WI38 (cell line): ENCODE data around the gene PRLR.

Source experiments
- H3K4me3 ChIP-seq: 2 replicates; pipeline ENCODE4 v1.5.1; 2011; ENCODE audit warnings: low read depth, mild to moderate bottlenecking, control low read depth, low read length
- TF ChIP-seq, protein P1 (sequence below): IDR thresholded peaks from 2 replicates; pipeline ENCODE4 v1.5.1; 2012; ENCODE audit warnings: low read depth, mild to moderate bottlenecking, control low read depth, low read length

PRLR gene

DNA sequence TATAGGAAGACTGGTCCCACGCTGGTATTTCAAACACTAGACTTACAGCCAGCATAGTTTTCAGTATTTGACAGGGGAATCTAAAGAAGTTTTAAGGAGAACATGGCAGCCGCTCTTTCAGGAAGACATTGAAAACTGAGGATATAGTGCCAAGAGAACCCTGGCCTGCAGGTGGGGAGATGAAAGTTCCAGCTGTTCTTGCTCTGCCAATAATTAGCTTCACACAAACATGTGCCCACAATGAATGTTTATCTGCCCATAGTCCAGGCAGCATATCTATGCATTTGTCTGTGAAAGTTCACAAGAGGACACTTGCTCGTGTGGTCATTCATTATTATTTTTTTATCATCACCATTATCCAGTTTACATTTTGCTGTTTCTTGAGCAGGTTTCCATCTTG, 134.9 kb downstream of the PRLR start:
- H3K4me3 ChIP-seq, result no peak overlapping the region
- TF ChIP-seq, protein P1, sequence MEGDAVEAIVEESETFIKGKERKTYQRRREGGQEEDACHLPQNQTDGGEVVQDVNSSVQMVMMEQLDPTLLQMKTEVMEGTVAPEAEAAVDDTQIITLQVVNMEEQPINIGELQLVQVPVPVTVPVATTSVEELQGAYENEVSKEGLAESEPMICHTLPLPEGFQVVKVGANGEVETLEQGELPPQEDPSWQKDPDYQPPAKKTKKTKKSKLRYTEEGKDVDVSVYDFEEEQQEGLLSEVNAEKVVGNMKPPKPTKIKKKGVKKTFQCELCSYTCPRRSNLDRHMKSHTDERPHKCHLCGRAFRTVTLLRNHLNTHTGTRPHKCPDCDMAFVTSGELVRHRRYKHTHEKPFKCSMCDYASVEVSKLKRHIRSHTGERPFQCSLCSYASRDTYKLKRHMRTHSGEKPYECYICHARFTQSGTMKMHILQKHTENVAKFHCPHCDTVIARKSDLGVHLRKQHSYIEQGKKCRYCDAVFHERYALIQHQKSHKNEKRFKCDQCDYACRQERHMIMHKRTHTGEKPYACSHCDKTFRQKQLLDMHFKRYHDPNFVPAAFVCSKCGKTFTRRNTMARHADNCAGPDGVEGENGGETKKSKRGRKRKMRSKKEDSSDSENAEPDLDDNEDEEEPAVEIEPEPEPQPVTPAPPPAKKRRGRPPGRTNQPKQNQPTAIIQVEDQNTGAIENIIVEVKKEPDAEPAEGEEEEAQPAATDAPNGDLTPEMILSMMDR, result no peak

DNA sequence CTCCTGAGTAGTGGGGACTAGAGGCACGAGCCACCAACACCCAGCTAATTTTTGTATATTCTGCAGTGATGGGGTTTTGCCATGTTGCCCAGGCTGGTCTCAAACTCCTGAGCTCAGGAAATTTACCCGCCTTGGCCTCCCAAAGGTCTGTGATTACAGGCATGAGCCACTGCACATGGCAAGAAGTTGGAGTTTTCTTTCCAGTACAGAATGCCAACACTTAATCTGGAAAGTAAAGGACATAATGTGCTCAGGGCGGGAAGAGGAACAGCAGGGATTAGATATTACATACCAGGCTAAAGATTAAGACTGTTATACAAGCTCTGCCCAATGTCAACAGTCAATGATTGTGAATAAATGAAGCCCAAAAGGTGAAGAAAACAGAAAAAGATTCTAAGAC, 135.3 kb downstream of the PRLR start:
- TF ChIP-seq, protein P1, result no peak
- no peak overlapping the region for H3K4me3 ChIP-seq

DNA sequence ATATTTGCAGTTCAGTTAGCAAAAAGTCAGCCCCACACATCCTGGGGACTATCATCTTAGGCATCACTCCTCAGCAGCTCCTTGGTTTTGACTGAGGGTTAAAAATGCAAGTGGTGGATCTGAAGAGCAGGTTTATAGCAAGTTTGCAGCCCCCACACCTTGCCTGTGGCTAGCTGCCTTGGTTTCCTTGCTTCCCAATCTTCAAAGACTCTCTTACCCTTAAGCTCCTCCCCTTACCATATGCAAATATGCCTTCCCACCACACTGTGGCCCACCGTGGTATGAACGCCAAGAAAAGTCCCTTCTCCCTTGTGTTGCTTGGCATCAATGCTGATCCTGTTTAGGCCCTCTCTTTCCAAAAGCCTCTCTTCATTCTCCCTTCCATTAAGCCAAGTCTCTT, 137.6 kb downstream of the PRLR start:
- no peak overlapping the region for H3K4me3 ChIP-seq
- TF ChIP-seq, protein P1, result no peak

DNA sequence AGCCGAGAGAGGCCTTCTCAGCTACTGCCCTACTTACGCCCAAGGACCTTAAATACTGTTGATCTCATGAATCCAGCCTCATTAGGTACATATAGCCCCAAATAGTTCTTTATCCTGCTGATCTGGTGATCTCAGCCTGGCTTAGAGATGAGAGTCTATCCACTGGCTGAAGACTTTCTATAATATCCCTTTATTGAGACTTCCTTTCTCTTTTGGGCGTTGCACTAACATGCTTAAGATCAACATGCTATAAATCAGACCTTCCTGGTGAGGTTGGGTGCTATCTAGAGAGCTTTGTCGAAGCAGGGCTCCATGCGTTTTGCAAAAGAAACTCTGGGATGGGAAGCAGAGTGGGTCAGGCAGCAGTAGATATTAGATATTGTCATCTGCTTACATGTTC, 138.6 kb downstream of the PRLR start:
- H3K4me3 ChIP-seq, result no peak overlapping the region
- TF ChIP-seq, protein P1, result no peak

DNA sequence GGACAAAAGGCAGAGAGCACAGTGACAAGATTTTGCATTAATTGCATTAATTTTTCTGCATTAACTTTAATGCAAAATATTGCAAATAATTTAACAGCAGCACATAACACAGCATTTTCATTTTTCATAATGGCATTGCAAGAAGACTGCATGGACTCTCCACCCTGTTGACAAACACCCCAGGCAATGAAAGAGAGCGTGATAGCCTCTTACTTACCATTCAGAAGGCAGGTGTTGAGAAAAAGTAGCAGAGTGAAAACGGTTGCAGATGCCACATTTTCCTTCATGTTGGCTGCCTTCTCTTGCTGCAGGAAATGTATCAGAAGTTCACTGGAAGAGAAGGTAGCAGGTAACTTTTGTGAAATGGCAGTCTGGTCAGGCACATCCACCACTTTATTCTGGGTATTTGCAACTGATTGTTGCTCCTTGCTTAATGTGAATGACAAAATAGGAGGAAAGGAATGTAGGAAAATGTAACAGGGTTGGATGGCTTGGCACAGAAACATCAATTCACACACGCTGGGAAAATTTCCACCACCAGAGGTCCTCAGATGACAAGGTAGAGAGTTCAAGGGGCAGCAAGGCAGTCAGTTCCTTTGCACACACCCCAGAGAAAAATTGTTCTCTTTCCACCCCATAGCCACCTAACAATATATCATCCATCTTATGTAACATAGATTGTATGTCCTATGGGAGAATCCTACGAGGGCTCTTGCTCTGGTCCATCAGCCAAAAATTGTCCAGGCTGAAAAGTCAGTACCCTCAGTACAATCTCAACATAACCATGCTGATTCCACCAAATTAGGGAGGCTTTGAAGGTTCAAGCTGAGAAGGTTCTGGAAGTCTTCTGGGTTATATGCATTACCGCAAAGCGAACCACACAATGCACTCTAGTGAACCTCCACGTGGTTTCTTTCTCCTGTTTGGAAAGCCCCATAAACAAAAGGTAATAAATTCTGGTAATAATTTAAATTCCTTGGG, 140.7 kb downstream of the PRLR start:
- TF ChIP-seq, protein P1, result peak; percentile 78
- no peak overlapping the region for H3K4me3 ChIP-seq

DNA sequence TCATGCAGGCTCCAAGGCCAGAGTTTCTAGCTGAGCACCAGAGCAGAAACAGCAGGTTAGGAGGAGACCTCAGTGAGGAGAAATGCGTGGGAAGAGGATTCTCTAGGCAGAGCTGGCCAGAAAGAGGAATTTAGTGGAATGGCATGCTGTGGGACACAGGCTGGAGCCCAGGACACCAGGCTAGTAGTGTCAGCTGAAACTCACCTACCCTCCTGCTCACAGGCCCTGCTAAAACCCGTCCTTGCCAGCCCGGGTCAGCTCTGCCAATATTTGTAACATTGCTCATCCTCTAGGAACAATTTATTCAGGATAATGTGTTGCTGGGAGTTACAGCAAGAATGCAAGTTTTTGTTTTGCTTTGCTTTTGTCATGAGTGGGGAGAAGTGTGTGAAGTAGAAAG, 142.3 kb downstream of the PRLR start:
- TF ChIP-seq, protein P1, result no peak
- no peak overlapping the region for H3K4me3 ChIP-seq

DNA sequence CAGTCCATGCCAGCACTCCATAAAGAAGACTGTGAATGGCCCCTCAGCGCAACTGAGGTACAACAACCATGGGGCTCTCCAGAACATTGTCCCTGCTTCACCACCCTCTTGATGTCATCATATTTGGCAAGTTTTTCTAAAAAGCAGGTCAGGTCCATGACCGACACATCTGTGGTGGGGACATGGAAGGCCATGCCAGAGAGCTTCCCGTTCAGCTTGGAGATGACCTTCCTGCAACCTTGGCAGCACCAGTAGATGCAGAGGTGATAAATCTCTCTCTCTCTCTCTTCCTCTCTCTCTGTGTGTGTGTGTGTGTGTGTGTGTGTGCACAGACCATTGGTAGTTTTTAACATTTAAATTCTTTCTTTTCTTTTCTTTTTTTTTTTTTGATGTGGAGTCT, 147.1 kb downstream of the PRLR start:
- TF ChIP-seq, protein P1, result no peak
- no peak overlapping the region for H3K4me3 ChIP-seq
